ENCODE results near the gene RARG.
A peak's percentile ranks its signal among the peaks of the same experiment; 100 is the strongest.

Gene RARG

DNA sequence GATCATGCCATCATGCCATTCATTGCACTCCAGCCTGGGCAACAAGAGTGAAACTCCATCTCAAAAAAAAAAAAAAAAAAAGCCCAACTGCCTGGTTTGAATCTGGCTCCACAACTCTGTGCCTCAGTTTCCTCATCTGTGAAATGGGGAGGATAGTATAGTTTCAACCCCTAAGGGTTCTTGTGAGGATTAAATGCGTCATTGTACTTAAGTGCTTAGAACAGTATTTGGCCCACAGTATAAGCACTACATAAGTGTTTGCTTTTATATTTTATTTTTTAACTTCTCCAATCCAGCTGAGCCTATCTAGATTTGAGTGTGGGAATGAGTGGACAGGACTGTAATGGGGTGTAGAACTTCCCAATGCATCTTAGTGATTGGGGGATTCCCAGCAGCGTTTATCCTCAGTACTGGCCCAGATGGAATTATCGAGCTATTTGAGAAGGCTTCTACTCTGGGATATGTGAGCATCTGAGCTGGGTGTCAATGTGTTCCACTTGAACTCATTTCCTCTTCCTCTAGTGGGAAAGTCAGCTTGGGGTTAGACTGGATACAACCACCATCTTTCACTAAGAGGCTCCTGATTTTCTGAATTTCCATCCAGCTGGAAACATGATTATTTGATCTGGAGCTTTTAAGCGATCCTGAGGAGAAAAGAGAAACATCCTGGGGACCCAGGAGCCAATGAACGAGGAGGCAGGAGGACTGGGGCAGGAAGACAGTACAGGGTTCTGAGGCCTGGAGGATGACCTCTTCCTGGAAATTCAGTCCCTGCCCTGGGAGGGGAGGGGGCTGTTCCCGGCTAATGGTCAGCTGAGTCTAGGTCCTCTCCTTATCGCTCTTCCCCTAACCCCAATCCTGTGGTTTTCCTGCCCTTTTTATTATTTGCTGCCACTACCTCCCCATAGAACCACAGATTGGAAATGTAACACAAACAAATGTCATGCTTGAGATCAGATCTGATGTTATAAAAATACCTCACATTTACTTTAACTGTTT is 26.8 kb upstream of the RARG start:
- DNase-seq (ENCODE audit: extremely low read depth, low read depth) = no peak
- H3K4me3 ChIP-seq (replicated peaks; ENCODE audit: low read depth, low read length) = no peak overlapping the region
- TF ChIP-seq, protein P1, sequence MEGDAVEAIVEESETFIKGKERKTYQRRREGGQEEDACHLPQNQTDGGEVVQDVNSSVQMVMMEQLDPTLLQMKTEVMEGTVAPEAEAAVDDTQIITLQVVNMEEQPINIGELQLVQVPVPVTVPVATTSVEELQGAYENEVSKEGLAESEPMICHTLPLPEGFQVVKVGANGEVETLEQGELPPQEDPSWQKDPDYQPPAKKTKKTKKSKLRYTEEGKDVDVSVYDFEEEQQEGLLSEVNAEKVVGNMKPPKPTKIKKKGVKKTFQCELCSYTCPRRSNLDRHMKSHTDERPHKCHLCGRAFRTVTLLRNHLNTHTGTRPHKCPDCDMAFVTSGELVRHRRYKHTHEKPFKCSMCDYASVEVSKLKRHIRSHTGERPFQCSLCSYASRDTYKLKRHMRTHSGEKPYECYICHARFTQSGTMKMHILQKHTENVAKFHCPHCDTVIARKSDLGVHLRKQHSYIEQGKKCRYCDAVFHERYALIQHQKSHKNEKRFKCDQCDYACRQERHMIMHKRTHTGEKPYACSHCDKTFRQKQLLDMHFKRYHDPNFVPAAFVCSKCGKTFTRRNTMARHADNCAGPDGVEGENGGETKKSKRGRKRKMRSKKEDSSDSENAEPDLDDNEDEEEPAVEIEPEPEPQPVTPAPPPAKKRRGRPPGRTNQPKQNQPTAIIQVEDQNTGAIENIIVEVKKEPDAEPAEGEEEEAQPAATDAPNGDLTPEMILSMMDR (IDR thresholded peaks at IDR 0.05; ENCODE audit: low read depth, low read length, missing control alignments) = no peak

DNA sequence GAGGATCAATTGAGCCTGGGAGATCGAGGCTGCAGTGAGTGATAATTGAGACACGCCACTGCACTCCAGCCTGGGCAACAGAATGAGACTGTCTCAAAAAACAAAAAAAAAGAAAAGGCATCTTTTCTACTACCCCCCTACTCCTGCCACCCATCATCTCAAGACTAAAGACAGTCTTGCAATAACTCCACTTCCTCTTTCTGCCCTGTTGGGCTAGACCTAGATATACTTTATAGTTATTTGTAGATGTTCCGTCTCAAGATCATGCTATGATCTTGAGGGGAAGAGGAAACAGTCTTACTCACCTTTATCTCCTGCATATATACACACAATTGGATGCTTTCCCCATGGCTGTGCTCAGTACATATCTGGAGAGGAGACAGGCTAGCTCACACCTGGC is 24.0 kb upstream of the RARG start:
- no peak for DNase-seq (ENCODE audit: extremely low read depth, low read depth)
- H3K4me3 ChIP-seq (replicated peaks; ENCODE audit: low read depth, low read length) = no peak overlapping the region
- TF ChIP-seq, protein P1 (IDR thresholded peaks at IDR 0.05; ENCODE audit: low read depth, low read length, missing control alignments) = no peak

DNA sequence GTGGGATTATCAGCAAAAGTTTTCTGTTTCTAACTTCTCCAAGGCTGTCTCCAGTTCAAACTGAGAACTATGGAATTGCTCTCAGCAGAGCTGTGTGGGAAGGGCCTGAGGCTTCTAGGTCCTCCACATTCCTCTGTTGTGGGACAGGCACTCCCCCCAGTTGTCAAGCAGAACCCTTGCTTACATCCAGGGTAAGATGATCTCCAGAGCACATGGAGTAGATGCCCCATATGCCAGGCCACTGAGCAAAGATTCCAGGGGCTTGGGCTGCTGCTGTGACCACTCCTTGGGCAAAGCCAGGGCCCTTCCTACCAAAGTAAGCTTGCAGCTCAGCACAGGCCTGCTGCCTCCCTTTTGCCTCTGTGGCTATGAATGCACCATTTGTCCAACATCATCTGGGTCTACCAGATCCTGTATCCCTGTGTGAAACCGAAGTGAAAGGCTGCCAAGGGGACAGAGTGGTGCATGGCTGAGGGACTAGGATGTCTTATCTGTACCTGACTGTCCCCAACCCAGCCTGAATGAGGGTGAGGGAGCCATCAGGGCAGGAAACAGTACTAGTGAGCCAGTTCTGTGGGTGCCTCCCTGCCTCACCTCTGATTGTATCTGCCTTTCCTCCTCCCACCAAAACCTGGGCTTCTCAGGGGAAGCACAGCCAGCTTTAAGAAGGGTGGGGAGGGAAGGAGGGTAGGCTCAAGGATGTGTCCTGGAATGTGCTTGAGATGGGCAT is 23.0 kb upstream of the RARG start:
- DNase-seq (ENCODE audit: extremely low read depth, low read depth) = no peak
- TF ChIP-seq, protein P1 (IDR thresholded peaks at IDR 0.05; ENCODE audit: low read depth, low read length, missing control alignments) = no peak
- no peak overlapping the region for H3K4me3 ChIP-seq (replicated peaks; ENCODE audit: low read depth, low read length)

DNA sequence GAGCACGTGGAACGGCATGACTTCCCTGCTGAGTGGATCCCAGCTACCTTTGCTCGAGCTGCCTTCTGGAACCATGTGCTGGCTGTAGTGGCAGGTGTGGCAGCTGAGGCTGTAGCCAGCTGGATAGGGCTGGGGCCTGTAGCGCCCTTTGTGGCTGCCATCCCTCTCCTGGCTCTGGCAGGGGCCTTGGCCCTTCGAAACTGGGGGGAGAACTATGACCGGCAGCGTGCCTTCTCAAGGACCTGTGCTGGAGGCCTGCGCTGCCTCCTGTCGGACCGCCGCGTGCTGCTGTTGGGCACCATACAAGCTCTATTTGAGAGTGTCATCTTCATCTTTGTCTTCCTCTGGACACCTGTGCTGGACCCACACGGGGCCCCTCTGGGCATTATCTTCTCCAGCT is 21.3 kb upstream of the RARG start:
- TF ChIP-seq, protein P1 (IDR thresholded peaks at IDR 0.05; ENCODE audit: low read depth, low read length, missing control alignments) = no peak
- H3K4me3 ChIP-seq (replicated peaks; ENCODE audit: low read depth, low read length) = peak overlapping the region; percentile 84
- no peak for DNase-seq (ENCODE audit: extremely low read depth, low read depth)

DNA sequence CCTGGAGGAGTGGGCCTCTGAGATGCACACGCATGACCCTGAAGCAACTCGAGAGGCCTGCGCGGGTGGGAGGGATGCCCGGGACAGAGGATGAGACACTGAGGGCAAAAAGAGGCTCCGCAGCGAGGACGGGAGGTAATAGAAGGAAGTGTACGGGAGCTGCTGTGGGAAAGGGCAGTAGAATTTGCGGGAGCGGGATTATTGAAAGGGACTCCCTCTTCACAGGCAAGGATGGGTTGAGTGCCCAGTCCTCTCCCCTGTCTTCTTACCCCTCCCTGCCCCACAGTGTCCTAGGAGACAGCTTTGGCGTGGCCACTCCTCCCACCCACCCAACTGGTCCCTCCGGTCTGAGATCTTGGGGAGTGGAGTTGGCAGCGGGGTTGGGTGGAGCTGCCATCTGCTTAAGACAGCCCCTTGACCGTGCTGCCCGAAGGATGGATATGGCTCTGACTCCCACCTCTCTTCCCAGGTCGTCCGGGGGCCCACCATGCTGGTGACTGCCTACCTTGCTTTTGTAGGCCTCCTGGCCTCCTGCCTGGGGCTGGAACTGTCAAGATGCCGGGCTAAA is 20.4 kb upstream of the RARG start:
- DNase-seq (ENCODE audit: extremely low read depth, low read depth) = no peak
- TF ChIP-seq, protein P1 (IDR thresholded peaks at IDR 0.05; ENCODE audit: low read depth, low read length, missing control alignments) = no peak
- H3K4me3 ChIP-seq (replicated peaks; ENCODE audit: low read depth, low read length) = peak overlapping the region; percentile 84

DNA sequence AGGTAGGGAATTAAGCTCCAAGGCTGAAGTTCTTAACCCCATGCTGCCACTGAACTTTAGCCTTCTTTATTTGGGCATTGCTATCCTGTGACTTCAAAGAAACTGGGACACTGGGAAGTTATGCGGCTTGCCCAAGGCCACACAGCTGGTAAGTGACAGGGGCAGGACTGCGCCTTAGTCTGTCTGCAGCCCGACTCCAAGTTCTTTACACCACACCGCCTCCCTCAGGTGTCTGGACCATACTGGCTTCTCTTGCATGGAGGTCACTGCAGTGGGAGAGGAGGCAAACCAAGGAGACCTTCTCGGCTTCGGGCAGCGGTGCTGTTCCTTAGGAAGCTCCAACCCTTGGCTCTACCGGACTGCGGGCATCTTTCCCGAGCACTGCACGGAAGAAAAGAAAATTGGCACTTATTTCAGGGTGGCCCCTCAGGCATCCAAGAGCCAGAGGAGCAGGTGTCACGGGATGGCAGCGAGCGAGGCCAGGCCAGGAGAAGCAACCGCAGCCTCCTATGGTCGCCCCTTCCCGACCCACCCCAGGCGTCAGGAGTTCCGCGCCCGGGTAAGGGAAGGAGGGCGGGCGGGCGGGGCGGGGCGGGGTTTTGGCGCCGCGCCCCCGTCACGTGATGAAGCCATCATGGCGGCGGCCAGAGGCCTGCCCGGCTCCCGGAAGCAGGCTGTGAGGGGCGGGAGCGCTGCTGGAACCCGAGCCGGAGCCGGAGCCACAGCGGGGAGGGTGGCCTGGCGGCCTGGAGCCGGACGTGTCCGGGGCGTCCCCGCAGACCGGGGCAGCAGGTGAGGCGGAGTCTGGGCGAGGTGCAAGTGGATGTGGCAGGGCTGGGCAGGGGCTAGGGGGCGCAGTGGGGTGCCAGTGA is 19.7 kb upstream of the RARG start:
- DNase-seq (ENCODE audit: extremely low read depth, low read depth) = no peak
- TF ChIP-seq, protein P1 (IDR thresholded peaks at IDR 0.05; ENCODE audit: low read depth, low read length, missing control alignments) = peak; percentile 40
- peak overlapping the region; percentile 84 for H3K4me3 ChIP-seq (replicated peaks; ENCODE audit: low read depth, low read length)

Measured in HFF-Myc (cell line).